Dermis blood vessel endothelial cell (primary cell): ENCODE results near the gene PAPOLA. TPM values are rescaled to one million over a fixed set of nuclear protein-coding genes. Genes with fewer than 3 reads are reported as not detected.

Experiments used
- DNase-seq: peaks from one replicate; pipeline ENCODE4 v3.0.0; 2010
- total RNA-seq: library from RNA; depleted of rRNA; stranded (reverse); fragments of >200 nt; gene quantifications from 2 replicates; pipeline ENCODE4 v1.2.3, GENCODE V29; 2014

Gene PAPOLA
- total RNA-seq, 1 donor from 2014 or later = 87.3 TPM

DNA sequence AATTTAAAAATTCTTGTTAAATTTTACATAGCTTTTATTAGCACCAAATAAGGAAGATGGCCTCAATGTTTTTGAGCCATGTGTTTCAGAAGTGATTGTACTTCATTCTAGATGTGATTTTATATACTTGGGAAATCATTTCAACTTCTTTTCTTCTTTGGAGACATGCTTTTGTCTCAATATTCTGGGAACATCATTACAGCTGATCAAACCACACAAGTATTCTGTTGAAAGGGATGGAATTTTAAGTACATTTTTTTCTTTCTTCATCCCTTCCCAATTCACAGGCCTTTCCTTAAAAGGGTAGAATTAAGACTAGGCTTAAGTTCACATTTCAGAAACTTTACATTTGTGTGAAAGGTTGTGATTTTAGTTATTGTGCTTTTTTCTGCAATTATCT, 66.4 kb downstream of the PAPOLA start:
- no peak for DNase-seq

DNA sequence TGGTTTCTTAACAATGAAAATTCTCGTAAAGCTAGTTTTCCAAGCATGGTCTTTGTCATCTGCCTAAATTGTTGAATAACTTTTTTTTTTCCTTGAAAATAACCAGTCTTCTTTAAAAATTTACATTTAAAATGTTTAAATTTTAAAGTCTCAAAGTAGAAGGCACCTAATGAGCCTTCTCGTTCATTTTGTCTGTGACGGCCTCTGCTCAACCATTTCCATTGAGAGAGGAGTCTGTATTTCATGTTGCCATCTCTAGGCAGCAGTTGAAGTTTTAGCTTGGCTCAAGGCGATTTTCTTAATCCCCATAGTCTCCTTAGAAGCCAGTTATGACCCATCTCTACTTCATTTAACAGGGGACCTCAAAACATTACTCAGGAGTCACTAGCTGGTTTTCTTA, 69.1 kb downstream of the PAPOLA start:
- no peak for DNase-seq

- no peak for DNase-seq
Measured at GRCh38 chr14:96573473-96574100, 71.4 kb downstream of the PAPOLA start.

DNA sequence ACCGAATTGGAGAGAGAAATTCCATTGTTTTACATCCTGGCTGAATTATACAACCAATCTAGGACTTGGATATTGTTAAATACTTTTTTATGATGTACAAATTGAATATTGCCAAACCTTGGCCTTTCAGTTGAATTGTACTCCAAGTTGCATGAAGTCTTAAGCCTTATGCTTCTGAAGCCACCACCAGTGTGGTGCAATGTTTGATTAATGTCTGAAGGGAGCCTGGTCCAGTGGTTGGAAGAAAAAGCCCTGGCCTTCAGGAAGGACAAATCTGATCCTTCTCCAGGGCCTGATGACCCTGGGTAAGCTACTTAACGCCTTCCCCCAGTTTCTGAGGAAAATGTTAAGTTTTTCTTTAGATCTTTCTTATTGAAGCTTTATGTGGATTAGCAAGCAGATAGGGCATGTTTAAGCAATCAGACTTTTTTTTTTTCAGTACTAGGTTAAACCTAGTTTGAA, 72.0 kb downstream of the PAPOLA start:
- DNase-seq = no peak

- DNase-seq = no peak
Measured at GRCh38 chr14:96574633-96575632, 72.8 kb downstream of the PAPOLA start.

- no peak for DNase-seq
Measured at GRCh38 chr14:96576359-96576758, 74.2 kb downstream of the PAPOLA start.

GRCh38 chr14:96576937-96577336, 74.8 kb downstream of the PAPOLA start:
- no peak for DNase-seq

DNA sequence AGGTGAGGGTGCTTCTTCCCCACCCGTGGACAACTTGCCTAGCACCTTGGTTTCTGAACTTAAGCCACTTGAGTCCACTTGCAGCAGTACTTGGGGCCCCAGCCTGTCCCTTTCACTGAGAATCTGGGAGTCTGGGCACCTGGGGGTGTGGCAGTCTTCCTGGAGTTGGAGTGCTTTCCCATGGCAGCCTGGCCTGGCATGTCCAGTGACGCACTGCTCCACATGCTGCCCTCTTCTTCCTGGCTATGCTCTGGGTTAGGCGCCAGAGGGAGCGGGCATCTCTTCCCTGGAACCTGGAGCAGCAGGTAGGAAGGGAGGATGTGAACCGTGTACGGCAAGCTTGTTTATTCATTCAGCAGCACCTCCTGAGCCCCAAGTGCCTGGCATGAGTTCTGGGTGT, 76.4 kb downstream of the PAPOLA start:
- DNase-seq = no peak

GRCh38 chr14:96579358-96579757, 77.2 kb downstream of the PAPOLA start:
- no peak for DNase-seq

DNA sequence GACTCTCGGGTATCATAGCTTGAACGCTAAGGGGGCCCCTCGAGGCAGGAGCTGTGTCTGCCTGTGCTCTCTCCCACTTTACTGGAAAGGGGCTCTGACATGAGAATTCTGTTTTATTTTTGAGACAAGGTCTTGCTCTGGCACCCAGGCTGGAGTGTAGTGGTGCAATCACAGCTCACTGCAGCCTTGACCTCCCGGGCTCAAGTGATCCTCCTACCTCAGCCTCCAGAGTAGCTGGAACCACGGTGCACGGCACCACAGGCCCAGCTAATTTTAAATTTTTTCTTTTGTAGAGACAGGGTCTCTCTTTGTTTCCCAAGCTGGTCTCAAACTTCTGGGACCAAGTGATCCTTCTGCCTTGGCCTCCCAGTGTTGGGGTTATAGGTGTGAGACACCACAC, 77.7 kb downstream of the PAPOLA start:
- DNase-seq = no peak

GRCh38 chr14:96580566-96580965, 78.4 kb downstream of the PAPOLA start:
- DNase-seq = no peak

DNA sequence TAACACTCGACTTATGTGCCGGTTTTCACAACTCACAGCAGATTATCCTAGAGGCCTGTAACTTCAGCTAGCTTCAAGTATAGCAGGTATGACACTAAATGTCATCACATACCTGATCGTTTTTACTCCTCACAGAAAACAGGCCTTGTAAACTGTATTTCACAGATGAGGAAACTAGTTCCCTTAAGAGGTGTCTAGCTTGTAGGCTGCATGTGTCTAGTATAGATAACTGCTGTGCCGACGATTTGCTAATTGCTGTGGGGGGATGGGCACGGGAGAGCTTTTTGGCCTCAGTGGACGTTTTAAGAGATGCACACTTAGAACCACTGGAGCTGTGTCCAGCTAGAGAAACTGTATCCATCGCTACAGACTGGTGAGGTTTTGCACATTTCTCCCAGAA, 78.8 kb downstream of the PAPOLA start:
- DNase-seq = no peak

DNA sequence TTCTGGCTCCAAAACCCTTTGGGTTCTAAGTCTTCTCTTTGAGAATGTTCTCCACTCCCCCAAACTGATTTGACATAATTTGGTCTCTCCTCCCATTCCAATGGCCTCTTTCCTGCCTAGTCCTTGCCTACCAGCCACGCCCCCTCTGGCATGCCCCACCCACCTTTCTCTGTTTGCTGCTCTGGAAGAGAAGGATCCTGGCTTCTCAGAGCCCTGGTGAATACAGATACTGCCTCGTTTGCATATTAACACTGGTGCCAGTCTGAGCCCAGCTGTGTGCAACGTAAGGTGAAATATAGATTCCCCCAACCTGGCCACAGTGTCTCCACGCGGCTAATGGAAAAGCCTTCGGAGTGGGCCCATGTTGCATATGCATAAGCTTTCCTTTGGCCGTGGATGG, 79.7 kb downstream of the PAPOLA start:
- DNase-seq = no peak

DNA sequence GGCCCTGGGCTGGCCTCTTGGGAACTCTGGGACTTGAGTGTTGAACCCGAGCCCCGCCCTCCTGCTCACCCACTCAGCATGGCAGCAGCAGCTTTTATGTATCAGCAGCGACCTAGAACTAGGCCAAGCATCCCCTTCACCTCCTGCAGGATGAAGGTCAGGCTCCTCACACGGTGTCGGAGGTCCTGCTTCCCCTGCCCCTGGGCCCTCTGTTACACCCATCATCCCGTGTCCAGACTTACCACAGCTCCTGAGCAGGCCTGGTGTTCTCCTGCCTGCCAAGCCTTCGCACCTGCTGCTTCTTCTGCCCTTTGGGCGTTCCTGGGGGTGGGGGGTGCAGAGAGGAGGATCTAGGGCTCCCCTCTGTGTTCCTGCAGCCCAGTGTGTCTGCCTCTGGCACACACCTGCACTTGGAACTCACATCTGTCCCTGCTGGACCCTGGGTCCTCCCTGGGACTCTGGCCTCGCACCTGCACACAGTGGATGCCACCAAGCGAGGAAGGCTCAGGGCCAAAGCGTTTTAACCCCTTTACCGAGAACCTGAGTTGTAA, 80.3 kb downstream of the PAPOLA start:
- DNase-seq = no peak

DNA sequence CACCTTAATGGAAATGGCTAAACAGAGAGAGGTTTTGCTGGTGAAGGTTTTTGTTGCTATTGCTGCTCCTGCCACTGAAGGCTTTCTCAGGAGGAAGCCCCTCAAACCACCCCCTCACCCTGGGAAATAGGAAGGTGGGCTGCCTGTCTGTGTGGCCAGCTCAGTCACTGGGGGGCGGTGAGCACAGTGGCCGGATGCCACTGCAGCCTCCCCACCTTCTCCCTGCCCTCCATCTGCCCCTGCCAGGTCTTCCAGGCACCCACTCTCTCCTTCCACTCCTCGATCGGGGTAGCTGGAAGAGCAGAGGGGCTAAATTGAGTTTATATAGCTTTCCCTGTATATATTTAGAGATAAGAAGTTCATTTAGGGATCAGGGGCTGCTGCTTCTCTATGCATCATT, 80.8 kb downstream of the PAPOLA start:
- no peak for DNase-seq

GRCh38 chr14:96583569-96584041, 81.4 kb downstream of the PAPOLA start:
- no peak for DNase-seq

DNA sequence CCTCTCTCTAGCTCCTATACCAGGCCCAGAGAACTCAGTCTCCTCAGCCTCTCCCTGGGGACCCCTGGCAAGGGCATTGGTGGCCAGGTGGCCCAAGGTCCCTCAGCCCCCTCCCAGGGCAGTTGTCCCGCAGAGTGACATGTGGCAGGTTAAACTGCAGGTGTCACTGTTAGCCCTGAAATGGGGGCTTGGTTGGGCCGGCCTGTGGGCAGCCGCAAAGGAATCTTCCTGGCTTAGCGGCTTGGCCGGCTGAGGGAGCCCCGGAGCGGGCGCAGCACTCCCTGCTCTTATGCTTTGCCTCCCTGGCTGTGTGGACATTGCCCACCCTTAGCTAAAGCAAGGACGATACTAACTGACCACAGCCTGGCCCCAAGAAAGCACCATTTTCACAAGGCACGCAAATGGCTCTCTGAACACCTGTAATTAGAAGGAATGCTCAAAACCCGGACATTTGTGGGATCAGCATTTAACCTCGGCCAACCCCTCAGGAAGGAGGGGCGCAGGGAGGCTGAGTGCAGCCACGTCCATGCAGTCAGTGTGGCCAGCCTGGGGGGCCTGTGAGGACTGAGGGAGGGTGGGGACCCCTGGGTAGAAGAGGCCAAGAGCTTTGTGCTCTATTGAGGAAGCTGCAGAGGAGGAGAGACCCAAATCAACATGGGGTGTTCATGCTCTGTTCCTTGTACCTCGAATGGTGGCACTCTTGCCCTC, 82.2 kb downstream of the PAPOLA start:
- peak; percentile 56 for DNase-seq

DNA sequence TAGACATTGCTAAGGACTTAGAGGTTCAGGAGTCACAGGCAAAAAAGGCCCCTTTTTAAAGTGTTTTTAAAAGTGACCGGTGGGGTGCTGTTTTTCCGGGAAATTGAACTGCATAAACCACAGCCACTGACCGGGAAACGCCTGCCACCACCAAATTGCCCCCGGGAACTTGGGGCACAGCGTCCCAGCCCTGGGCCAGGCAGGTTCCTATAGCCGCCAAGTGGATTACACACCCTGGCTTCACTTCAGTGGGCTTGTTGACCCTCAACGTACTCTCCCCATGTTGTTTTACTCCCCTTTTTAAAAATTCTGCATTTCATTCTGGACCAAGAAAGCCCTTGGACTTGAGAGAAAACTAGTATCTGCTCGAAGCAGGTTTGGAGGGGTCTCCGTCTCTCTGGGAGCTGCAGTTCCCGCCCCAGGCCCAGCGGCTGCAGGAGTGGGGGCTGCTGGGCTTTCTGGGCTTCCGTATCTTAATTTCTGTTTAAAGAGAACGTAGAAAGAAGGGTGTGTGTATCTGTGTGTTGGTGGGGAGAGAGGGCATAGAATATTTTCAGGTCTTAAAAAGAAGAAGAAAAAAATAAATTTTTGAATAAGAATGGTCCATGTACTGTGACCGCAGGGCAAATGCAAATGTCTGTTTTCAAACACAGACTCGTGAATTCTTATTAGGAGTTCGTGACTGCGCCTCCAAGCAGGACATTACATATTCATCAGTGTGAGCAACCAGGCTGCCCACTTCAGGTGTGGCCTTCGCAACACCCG, 82.9 kb downstream of the PAPOLA start:
- DNase-seq = no peak

DNA sequence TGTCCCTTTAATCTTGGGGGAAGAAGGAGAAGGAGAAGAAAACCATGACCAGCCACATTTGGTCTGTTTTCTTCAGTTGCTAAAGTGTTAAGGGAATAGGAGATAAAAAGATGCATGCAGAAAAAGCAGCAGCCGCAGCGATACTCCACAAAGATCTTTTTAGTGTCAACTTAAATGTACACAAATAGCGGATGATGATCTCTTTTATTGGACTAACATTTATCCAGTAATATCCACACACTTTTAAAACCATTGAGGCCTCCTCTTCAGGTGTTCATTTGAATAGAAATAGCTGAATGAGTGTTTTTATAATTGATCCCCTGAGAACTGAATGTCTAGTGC, 83.5 kb downstream of the PAPOLA start:
- no peak for DNase-seq

DNA sequence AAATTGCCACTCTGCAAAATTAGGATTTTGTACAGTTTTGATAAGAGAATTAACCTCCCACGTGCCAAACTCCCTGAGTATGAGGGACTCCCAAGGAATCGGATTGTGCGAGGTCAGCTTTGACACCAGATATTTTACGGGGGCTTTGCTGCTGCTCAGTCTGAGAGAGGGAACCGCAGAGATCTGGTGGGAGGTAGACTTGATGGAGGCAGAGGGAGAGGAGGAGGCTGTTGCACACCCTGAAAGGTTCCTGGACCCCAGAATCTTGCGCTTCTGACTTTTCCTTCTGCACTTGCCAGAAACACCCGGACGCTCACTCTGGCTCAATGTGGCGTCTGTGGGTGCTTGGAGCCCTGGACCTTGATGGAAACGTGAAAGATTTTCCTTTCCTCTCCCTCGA, 83.9 kb downstream of the PAPOLA start:
- DNase-seq = no peak

DNA sequence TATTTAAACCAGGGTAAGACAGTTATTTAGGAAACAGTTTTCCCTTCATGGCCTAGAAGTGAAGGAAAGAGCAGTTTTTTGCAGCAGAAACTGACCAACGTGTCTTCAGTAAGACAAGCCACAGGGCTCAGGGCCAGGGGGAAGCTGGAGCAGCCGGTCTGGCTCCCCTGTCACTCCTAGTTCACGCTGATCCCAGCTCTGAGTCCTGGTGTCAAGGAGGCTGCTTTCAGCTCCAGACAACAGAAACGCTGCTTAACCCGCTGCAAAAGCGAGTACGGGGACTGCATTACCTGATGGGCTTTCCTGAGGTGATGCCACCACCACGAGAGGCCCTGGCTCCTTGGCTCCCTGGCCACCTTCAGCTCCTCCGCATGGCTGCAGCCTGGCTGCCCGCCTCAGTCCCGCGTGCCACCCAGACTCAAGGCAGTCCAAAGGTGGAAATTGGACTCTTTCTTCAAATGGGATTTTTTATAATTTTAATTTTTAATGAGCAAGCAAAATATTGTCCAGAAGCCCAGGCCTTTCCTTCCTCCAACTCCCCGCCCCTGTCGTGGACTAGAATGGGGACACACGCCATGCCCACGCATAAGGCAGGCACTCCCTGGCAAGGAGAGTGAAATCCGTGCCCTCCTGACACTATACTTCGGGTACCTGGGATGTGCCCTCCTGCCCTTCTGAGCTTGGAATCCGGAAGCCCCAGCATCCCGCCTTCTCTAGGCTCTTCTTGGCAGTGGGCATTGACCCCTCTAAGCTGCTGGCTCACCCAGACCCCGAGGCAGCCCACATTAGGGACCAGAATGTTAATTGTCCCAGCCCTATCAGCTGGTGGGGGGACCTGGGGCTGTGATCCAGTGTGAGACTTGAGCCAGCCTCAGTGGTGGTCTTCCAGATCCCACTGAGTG, 85.0 kb downstream of the PAPOLA start:
- DNase-seq = no peak
